OCI-M1 (cell line): Measurements from ENCODE around the gene SGTB.

Experiments used
- DNase-seq: peaks from one replicate; lab custom pipeline; 2025; lab: John Stamatoyannopoulos, UW

SGTB gene

GRCh38 chr5:65721720-65722574 is at the start of gene SGTB, which contains the start of gene NLN:
Gene SGTB, minus strand, starts transcription at chr5:65722109. Its CDS starts 1,302 bp downstream, at chr5:65720807.
Gene NLN, plus strand, starts transcription at chr5:65722205. Its CDS starts 169 bp downstream, at chr5:65722374.
- DNase-seq: peak; percentile 87

GRCh38 chr5:65771266-65771665 is 49.4 kb upstream of the SGTB start:
- DNase-seq: no peak

- no peak for DNase-seq
Measured at GRCh38 chr5:65769539-65769938, 47.6 kb upstream of the SGTB start.

- DNase-seq: no peak
Measured at GRCh38 chr5:65768723-65769346, 46.9 kb upstream of the SGTB start.

- DNase-seq: no peak
Measured at GRCh38 chr5:65767565-65767964, 45.7 kb upstream of the SGTB start.

GRCh38 chr5:65766781-65767180 is 44.9 kb upstream of the SGTB start:
- DNase-seq: no peak

GRCh38 chr5:65766175-65766574 is 44.3 kb upstream of the SGTB start:
- no peak for DNase-seq

GRCh38 chr5:65765582-65765981 is 43.7 kb upstream of the SGTB start:
- no peak for DNase-seq

- no peak for DNase-seq
Measured at GRCh38 chr5:65762234-65762633, 40.3 kb upstream of the SGTB start.

- no peak for DNase-seq
Measured at GRCh38 chr5:65760504-65761275, 38.8 kb upstream of the SGTB start.

- DNase-seq: no peak
Measured at GRCh38 chr5:65758546-65759144, 36.7 kb upstream of the SGTB start.

- no peak for DNase-seq
Measured at GRCh38 chr5:65753189-65753588, 31.3 kb upstream of the SGTB start.

- no peak for DNase-seq
Measured at GRCh38 chr5:65750938-65751337, 29.0 kb upstream of the SGTB start.

GRCh38 chr5:65749956-65750355 is 28.0 kb upstream of the SGTB start:
- DNase-seq: no peak

- no peak for DNase-seq
Measured at GRCh38 chr5:65749221-65749844, 27.4 kb upstream of the SGTB start.

- DNase-seq: peak; percentile 77
Measured at GRCh38 chr5:65742565-65743231, 20.8 kb upstream of the SGTB start.

GRCh38 chr5:65739162-65739561 is 17.3 kb upstream of the SGTB start:
- DNase-seq: no peak

- DNase-seq: no peak
Measured at GRCh38 chr5:65738305-65738704, 16.4 kb upstream of the SGTB start.

- DNase-seq: no peak
Measured at GRCh38 chr5:65737842-65738241, 15.9 kb upstream of the SGTB start.

- no peak for DNase-seq
Measured at GRCh38 chr5:65736011-65736410, 14.1 kb upstream of the SGTB start.

- peak; percentile 39 for DNase-seq
Measured at GRCh38 chr5:65734921-65735320, 13.0 kb upstream of the SGTB start.
